Activated CD4-positive, alpha-beta T cell treated with anti-CD3 and anti-CD28 coated beads, Interleukin-10, Interleukin-2, amounts not matched to agents 100 ng/mL and 50 ng/mL, durations not matched to agents 16 hours and 8 hours (primary cell): ENCODE results near the gene LLGL2.

ENCODE experiments used
- DNase-seq: peaks from one replicate; pipeline ENCODE4 v3.0.0-alpha.2; 2020

Gene LLGL2

DNA sequence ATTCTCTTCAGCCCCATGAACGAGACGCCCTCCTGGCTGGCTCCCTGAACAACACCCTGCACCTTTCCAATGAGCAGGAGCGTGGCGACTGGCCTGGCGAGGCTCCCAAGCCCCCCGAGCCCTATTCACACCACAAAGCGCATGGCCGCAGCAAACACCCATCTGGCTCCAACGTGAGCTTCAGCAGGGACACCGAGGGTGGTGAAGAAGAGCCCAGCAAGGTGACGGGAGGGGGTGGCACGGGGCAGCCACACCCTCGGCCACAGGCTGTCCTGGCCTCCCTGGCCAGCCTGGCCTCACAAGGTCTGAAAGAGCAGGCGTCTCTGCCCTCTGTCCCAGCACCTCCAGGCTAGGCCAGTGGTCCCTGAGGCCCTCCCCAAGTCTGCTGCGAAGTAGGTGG is 33.8 kb upstream of the LLGL2 start:
- no peak for DNase-seq

DNA sequence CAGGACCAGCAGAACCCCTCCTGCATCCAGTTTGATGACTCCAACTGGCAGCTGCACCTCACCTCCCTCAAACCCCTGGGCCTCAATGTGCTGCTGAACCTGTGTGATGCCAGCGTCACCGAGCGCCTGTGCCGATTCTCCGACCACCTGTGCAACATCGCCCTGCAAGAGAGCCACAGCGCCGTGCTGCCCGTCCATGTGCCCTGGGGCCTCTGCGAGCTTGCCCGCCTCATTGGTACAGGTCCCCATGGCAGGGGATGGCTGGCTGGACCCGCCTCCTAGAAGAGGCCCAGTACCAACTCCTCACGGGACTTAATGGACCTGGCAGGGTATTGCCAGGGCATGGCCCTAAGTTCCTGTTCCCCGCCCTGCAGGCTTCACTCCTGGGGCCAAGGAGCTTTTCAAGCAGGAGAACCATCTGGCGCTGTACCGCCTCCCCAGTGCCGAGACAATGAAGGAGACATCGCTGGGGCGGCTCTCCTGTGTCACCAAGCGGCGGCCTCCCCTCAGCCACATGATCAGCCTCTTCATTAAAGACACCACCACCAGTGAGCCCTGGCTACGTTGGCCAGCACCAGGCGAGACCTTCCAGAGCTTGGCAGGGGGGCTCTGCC is 32.8 kb upstream of the LLGL2 start:
- no peak for DNase-seq

DNA sequence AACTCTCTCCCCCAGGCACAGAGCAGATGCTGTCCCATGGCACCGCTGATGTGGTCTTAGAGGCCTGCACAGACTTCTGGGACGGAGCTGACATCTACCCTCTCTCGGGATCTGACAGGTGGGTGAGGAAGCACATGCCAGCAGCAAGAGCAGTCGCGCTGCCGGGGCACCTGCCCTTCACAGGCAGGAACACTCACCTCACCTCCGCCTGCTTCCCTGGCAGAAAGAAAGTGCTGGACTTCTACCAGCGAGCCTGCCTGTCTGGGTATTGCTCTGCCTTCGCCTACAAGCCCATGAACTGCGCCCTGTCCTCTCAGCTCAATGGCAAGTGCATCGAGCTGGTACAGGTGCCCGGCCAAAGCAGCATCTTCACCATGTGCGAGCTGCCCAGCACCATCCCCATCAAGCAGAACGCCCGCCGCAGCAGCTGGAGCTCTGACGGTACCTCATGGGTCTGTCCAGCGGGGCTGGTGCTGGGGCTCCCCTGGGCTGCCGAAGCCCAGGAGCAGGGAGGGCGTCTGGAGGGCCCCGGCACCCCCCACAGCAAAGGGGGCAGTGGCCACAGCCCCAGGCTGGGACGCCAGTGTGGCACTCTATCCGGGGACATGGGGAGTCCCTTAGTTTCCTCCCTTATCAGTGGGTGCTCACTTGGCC is 31.9 kb upstream of the LLGL2 start:
- no peak for DNase-seq

DNA sequence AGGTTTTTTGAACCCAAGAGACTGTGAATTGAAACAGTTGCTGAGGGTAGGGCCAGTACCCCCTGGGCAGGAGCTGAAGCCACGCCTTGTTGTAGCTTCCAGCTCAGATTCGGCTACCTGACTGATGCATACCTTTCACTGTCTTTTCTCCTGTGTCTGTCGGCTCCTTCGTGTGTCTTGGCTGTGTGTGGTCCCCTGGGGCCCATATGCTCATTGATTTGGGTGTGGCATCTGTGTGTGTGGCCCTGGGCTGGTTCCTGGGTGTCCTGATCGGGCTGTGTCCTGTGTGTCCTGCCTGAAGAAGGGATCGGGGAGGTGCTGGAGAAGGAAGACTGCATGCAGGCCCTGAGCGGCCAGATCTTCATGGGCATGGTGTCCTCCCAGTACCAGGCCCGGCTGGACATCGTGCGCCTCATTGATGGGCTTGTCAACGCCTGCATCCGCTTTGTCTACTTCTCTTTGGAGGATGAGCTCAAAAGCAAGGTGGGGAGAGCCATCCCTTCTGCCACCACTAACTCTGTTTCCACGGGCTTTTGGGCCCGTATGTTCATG is 31.1 kb upstream of the LLGL2 start:
- DNase-seq: no peak

DNA sequence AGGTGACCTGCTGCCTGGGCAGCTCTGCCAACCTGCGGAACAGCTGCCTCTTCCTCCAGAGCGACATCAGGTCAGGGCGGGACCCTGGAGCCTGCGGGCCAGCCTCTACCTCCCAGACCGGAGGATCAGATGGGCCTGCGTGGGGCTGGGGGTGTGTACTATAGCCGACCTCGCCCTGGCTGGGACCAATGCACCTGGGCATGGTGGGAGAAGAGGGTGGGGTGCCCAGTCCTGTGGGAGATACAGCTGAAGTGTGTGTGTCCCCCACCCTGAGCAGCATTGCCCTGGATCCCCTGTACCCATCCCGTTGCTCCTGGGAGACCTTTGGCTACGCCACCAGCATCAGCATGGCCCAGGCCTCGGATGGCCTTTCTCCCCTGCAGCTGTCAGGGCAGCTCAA is 29.5 kb upstream of the LLGL2 start:
- DNase-seq: no peak

DNA sequence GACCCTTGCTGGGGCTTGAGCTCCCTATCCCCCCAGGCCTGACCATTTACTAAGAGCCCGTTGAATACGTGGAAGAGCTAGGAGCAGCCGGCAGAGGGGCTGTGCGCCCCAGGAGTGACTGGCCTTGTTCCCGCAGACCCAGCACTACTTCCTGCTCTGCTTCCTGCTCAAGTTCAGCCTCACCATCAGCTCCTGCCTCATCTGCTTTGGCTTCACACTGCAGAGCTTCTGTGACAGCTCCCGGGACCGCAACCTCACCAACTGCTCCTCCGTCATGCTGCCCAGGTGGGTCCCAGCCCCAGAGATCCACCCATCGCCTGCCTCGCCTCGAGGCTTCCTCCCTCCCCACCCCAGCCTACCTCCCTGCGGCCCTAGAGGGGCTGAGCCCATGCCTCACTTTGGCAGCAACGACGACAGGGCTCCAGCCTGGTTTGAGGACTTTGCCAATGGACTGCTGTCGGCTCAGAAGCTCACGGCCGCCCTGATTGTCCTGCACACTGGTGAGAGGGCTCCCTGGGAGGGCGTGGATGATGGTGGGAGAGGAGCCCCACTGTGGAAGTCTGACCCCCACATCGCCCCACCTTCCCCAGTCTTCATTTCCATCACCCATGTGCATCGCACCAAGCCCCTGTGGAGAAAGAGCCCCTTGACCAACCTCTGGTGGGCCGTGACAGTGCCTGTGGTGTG is 27.3 kb upstream of the LLGL2 start:
- DNase-seq: no peak

DNA sequence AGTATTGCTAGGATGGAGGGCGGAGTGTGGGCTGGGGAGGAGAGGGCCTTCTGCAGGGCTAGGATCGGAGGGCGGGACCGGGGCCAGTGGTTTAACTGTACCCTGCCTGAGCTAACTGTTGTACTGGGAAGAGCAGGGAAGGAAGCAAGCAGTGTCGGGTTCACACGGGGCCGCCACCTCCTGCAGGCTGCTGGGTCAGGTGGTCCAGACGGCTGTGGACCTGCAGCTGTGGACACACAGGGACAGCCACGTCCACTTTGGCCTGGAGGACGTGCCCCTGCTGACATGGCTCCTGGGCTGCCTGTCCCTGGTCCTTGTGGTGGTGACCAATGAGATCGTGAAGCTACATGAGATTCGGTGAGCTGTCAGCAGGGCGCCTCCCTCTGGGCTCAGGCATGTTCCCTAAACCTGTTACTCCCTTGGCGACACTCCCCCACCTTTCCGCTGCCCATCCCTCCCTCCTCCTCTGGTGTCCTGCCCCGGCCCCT is 26.7 kb upstream of the LLGL2 start:
- no peak for DNase-seq

DNA sequence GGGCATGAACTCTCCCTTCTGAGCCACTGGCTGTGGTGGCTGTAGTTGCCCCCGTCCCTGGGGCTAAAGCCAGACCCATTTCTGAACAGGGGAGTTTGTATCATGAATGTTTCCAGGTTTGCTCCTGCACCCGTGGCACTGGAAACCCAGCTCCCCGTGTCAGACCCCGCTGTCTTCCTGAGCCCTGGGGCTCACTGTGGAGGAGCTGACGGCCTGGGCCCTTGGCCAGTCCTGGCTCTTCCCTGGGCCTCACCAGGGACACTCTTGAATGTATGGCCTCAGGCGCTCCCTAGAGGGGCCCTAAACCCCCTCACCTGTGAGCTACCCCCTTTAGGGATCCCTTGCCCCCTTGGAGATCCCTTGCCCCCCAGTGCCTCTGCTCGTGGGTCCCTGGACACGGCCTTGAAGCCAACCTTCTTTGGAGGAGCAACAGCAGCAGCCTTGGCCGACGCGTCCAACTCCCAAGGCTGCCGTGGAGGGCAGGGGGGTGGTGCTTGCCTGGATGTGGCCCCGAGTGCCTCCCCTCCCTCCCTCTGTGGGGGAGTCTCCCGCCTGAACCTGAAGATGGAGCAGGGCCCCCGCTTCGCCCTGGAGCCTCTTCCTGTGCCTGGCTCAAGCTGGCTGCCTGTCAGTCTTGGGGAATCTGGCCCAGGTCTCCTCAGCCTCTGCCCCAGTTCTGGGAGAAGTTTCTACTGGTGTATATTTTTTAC is 26.0 kb upstream of the LLGL2 start:
- no peak for DNase-seq

DNA sequence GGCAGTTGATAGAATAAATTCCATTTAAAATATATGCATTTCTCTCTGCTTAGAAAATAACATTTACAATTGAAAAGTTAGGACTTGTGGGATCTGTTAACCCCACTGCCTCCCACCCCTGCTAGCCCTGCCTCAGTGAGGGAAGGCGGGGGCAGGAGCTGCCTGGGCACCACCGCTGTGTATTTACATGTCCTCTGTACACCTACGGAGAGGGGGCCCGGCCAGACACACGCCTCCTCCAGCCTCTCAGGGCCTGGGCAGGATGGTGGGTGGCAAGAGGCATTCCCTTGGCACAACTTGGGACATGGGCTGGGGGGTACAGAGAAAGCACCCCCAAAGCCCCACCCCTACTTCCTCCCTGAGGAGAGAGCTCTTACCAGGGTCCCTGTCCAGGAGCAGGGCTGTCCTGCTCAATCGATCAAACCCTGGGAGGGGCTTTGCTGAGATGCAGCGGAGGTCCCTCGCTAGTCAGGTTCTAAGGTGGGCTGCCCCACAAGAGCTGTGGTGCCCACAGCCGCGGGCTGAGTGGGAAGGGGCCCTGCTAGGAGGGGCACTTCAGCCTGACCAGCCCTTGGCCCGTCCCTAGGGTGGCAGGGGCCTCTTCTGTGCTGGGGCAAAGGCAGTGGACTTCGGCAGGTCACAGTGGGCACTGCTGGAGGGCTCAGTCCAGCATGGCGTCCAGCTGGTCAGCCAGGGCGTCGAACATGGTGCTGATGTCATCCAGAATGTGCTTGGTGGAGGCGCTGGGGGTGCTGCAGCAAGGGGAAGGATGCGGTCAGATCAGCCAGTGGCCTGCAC is 24.9 kb upstream of the LLGL2 start:
- DNase-seq: no peak

DNA sequence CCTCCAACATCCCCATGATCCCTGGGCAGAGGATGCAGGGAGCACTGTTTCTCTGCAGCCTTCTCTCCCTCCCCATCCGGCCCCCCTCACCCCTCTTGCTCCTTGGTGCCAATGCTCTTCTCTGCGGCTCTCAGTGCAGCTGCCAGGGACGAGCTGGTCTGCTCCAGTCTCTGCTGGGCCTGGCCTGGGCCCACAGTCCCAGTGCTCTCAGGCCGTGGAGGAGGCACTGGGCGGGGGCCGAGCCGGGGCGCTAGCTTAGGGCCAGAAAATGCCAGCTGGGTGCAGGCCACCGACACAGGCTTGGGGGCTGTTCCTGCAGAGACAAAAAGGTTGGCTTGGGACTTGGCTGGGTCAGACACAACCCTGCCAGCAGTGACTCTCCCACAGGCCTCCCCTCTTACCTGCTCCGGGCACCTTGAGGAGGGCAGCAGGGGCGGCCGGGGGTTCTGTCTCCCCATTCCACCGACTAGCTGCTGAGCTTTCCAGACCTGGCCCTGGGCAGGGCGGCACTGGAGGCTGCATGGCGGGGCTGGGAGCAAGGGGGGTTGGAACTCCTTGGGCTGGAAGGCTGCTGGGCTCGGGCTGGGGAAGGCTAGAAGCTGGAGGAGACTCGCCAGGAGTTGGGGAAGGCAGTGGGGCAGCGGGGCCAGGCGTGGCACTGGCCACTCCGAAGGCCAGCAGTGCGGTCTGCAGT is 24.0 kb upstream of the LLGL2 start:
- DNase-seq: no peak

DNA sequence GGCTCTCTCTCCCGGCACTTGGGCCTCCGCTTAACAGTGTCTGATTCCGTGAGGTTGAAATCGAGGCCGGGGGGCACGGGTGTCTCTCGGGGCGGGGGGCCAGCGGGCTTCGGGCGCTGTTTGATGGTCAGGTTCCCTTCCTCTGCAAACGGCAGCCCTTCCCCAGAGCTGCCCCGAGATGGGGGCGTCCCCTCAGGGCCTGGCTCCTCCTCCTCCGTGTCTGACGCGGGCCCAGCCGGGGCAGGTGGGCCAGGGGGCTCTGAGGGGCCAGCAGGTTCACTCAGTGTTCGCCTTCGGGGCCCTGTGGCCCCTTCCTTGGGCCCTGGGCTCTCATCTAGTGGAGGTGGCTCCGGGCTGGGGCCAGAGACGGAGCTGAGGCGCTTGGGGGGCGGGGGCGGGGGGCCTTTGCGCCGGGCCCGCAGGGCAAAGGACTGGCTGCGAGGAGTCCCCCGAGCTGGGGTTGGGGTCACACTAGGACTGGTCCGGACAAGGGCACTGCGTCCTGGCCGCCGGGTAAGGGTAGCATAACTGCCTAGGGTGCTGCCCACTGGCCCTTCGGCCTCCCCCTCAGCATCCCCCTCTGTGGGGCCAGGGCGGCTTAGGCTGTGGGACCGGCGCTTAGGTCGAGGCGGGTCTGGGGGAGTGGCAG is 23.3 kb upstream of the LLGL2 start:
- DNase-seq: no peak

DNA sequence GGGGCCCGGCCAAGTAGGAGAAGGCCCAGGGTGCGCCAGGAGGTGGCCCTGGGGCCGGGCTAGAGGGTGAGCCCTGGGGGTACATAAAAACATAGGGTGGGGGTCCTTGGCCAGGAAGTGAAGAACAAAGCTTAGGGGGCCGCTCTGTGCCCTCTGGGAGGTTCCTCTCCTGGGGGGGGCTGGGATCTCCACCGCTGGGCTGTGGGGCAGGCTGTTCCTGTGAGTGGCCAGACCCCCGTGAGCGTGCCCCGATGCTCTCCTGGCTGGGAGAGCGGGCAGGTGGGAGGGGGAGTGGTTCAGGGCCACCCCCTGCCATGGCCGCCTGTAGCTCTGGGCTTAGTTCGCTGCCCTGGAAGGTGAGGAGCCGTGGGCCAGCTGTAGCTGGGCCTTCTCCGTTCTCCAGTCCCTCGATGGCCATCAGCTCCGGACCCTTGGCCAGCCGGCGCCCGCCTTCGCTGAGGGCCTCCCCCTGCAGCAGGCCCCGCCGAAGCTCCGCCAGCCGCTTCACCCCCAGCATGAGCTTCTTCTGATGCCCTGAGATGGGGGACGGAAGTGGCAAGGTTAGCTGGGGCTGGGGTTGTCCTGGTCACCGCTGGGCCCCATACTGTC is 22.7 kb upstream of the LLGL2 start:
- DNase-seq: no peak

DNA sequence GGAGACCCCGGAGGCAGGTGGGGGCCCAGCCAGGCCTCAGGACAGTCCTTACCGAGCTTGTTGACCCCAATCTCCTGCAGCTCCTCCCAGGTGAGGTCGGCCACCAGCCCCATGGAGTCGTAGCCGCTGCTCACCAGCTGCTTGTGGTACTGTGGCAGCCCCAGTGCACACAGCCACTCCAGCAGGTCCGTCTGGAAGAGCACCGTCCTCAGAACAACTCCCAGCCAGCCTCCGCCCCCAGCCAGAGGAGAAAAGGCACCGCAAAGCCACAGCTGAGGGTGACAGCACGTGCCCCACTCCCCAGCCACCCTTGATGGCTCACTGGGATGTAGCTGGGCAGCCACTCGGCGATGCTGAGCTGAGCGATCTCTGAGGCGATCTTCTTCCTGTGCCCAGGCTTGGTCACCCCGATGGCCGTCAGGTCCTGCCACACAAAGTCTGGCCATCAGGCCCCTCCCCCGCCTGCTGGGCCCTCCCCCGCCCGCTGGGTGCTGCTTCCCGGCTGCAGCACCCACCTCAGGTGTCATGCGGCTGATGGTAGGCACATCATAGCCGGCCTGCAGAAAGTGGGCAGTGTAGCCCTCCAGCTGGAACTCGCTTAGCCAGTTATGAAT is 22.1 kb upstream of the LLGL2 start:
- no peak for DNase-seq

DNA sequence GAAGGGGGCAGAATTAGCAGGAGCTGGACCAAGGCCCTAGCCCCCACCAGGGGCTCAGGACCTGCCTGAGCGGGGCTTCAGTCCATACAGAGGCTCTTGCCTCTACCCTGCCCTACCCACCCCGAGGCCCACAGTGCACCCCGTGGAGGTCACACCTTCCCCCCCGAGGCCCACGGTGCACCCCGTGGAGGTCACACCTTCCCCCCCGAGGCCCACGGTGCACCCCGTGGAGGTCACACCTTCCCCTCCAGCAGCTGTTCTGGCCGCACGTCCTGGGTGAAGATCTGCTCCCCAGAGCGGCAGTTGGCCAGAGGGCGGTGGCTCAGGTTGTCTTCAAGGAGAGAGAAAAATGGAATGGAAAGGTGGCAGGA is 21.5 kb upstream of the LLGL2 start:
- DNase-seq: no peak

DNA sequence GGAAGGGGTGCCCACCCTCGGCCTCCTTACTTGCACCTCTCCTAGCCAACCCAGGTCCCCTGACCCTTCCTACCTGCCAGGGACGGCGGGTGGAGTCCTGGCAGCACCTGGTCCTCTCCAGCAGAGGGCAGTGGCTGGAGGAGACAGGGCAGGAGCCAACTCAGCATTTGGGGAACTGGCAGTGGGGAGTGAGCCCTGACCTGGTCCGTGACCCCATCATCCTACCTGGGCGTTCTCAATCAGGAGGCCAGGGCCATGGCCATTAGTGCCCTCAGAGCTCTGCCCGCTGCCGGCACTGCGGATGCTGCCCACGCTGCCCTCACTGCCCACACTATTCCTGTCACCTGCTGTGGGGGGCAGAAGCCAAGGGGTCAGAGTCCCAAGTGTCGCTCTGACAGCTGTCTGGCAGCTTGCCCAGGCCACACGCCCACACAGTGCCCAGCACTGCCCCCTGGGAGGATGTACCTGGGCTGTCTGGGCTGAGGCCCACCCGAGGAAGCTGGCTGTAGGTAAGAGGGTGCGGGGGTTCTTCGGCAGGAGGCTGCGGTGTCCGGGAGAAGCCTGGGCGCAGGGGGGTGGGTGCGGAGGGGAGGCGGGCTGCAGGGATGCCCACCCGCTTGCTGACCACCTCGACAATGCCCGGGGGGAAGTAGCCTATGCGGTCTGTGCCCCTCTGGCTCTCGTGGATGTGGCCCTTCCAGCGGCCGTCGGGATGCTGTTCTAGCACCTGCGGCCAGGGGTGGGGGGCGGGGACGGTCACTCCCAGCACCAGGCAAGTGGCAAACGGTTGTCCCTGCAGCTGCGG is 20.9 kb upstream of the LLGL2 start:
- DNase-seq: peak; percentile 45

DNA sequence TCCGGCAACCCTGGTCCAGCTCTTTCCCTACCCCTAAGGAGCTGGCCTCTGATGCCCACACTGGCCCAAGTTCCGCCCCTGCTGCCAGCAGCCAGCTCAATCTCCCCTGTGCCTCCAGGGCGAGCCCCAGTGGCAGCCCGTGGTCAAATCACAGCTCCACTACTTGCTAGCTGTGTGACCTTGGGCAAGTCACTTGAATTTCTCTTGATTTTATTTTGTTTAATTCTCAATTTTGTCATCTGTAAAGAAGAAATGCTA is 20.4 kb upstream of the LLGL2 start:
- DNase-seq: no peak

DNA sequence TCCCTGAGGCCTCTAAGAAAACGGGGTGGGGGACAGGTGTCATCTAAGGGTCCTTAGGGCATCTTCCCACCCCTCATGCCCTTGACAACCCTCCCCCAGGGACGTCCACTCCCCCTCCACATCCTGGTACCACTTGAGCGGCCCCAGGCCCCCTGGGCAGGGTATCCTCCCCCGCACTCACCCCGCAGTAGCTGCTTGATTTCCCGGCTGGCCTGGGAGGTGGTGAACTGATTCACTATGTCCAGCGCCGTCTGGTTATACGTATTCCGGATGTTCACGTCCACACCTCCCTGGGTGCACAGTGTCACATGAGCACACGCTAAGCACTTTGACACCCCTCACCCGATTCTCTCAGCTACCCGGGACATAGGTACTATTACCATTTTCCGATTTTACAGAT is 19.9 kb upstream of the LLGL2 start:
- DNase-seq: no peak

DNA sequence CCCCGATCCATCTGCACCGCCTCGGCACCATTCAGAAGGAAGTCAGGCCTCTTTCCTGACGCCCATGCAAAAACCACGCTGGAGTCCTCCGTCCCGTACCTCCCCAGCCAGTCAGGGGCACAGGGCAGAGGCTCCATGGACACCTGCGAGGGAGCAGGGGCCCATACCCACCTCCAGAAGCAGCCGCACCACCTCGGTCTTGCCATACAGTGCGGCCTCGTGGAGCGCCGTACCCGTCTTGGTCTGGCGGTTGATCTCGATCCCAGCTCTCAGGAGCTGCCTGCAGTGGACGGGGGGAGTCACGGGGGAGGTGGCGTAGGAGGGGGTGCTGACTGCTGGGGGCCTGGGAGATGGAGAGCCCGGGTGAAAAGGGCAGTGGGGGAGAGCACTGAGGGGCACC is 19.4 kb upstream of the LLGL2 start:
- no peak for DNase-seq

DNA sequence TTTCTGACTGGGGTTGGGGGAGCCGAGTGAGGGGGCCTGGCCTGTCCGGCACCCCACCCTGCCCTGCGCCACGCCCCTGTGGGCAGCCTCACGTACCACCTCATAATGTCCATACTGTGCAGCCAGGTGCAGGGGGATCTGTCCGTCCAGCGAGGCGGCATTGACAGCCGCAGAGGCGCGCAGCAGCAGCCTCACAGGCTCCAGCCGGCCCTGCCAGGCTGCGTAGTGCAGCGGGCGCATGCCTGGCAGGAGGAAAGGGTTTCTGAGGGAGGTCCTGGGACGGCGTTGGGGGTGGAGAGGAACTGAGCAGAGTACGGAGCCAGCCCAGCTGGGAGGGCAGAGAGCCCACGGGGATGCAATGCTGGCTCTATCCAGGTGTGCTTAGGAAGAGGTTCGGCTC is 18.6 kb upstream of the LLGL2 start:
- no peak for DNase-seq
